H1 (cell line): Measurements from ENCODE around the gene ADGRB3. TPM values are rescaled to one million over a fixed set of nuclear protein-coding genes. Genes with fewer than 3 reads are reported as not detected.

Experiments used
- BCL11A ChIP-seq, 2 experiments: IDR thresholded peaks; one replicate each; pipeline ENCODE4 v1.6.1; 2011; ENCODE audit warnings: low read depth in 2 of 2, low read length in 2 of 2, mild to moderate bottlenecking in 2 of 2
- CHD7 ChIP-seq: fragments of 300-600 bp; sonication (generic); IDR thresholded peaks from 2 replicates; pipeline ENCODE4 v1.7.1; 2012; ENCODE audit warnings: low read length, moderate library complexity, mild to moderate bottlenecking, inconsistent platforms; ENCODE audit not compliant: insufficient replicate concordance
- EZH2 ChIP-seq: fragments of 200-600 bp; sonication (generic); IDR thresholded peaks from 2 replicates; pipeline ENCODE4 v1.7.1; 2012; ENCODE audit warnings: low read depth, mild to moderate bottlenecking, moderate library complexity, low read length, inconsistent platforms; ENCODE audit not compliant: severe bottlenecking
- KDM5A ChIP-seq: fragments of 200-600 bp; IDR thresholded peaks from 2 replicates; pipeline ENCODE4 v1.7.1; 2012; ENCODE audit warnings: mild to moderate bottlenecking, low read length, inconsistent platforms, mixed read lengths
- MAFK ChIP-seq: IDR thresholded peaks from 2 replicates; pipeline ENCODE4 v1.6.1; 2012; ENCODE audit warnings: low read depth, mild to moderate bottlenecking, improper control_type of control experiment, low read length
- RNF2 ChIP-seq: fragments of 200-900, 300-1000 bp; sonication (generic); IDR thresholded peaks from 2 replicates; pipeline ENCODE4 v1.7.1; 2016; ENCODE audit warnings: borderline replicate concordance, low read depth, mild to moderate bottlenecking, antibody characterized with exemption, low read length; ENCODE audit not compliant: poor library complexity, severe bottlenecking; ENCODE audit errors: missing control alignments
- SP2 ChIP-seq: IDR thresholded peaks from 2 replicates; pipeline ENCODE4 v1.6.1; 2012; ENCODE audit warnings: mild to moderate bottlenecking, low read length, inconsistent platforms
- SRF ChIP-seq: IDR thresholded peaks from 2 replicates; pipeline ENCODE4 v1.6.1; 2011; ENCODE audit warnings: mild to moderate bottlenecking, low read depth, low read length, moderate library complexity
- TAF1 ChIP-seq: IDR thresholded peaks from 2 replicates; pipeline ENCODE4 v1.6.1; 2011; ENCODE audit warnings: mild to moderate bottlenecking, low read depth, low read length
- TAF7 ChIP-seq: optimal IDR thresholded peaks from 2 replicates; pipeline ENCODE3; 2011; ENCODE audit warnings: low read depth, mild to moderate bottlenecking, inconsistent platforms, low read length, moderate library complexity, borderline replicate concordance
- TBP ChIP-seq: IDR thresholded peaks from 2 replicates; pipeline ENCODE4 v1.6.1; 2011; ENCODE audit warnings: low read depth, low read length, improper control_type of control experiment
- ZNF274 ChIP-seq: IDR thresholded peaks from 2 replicates; pipeline ENCODE4 v1.7.0; 2012; ENCODE audit warnings: low read length, borderline replicate concordance; ENCODE audit errors: extremely low read depth
- polyA plus RNA-seq, 7 experiments: library from polyadenylated mRNA; depleted of rRNA in 3 of 7; stranded (reverse) in 5 of 7; unstranded in 2 of 7; fragments of >200 nt in 5 of 7; fragments of 200-250 nt in 2 of 7; gene quantifications; 1 replicate in 5 of 7; 2 replicates in 1 of 7; 4 replicates in 1 of 7; pipeline versions ENCODE4 v1.2.1 to v1.2.3, GENCODE V29; 2011 to 2013; ENCODE audit warnings: missing spikeins in 2 of 7, mixed read lengths in 2 of 7
- total RNA-seq: library from RNA; stranded (reverse); fragmentation: NEBNext Ultra II Directional; extraction: Animal tissue kit (Norgen Biotek cat#: 25700); gene quantifications from 2 replicates; pipeline ENCODE4 v1.2.1, GENCODE V29; 2021

ADGRB3 gene
- total and polyA plus RNA-seq, 2 of the 8 experiments (the other 6 are each of a cell fraction or from before 2014, with no cell fraction given) = 0.35 to 1.2 TPM

GRCh38 chr6:68834551-68834950 lies 199.5 kb downstream of the ADGRB3 start (continued):
- TF ChIP-seq CHD7 (no peak), RNF2 (no peak), SRF (no peak), TAF1 (no peak), TBP (no peak), EZH2 (no peak), SP2 (no peak), ZNF274 (no peak), TAF7 (no peak), BCL11A (IDR thresholded peaks at IDR 0.05; ENCODE audit: low read depth in 2 of 2, low read length in 2 of 2) (no peak), MAFK (no peak), KDM5A (no peak)
